ENCODE data around the gene GAL.

DNA sequence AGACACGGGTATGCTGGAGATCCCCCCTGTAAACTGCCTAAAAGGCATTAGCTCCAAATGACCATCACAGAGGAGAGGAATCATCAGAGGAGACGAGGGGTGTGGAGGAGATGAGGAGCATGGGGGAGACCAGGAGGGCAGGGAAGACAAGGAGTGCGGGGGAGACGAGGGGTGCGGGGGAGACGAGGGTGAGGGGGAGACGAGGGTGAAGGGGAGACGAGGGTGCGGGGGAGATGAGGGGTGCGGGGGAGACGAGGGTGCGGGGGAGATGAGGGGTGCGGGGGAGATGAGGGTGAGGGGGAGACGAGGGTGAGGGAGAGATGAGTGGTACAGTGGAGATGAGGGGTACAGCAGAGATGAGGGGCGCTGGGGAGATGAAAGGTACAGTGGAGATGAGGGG, 17.5 kb upstream of the GAL start:
- TF ChIP-seq POLR2A (IDR thresholded peaks at IDR 0.05) = no peak
- TF ChIP-seq, protein P1, sequence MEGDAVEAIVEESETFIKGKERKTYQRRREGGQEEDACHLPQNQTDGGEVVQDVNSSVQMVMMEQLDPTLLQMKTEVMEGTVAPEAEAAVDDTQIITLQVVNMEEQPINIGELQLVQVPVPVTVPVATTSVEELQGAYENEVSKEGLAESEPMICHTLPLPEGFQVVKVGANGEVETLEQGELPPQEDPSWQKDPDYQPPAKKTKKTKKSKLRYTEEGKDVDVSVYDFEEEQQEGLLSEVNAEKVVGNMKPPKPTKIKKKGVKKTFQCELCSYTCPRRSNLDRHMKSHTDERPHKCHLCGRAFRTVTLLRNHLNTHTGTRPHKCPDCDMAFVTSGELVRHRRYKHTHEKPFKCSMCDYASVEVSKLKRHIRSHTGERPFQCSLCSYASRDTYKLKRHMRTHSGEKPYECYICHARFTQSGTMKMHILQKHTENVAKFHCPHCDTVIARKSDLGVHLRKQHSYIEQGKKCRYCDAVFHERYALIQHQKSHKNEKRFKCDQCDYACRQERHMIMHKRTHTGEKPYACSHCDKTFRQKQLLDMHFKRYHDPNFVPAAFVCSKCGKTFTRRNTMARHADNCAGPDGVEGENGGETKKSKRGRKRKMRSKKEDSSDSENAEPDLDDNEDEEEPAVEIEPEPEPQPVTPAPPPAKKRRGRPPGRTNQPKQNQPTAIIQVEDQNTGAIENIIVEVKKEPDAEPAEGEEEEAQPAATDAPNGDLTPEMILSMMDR (IDR thresholded peaks at IDR 0.05) = no peak
